K562 (cell line): ENCODE results near the gene PTOV1. TPM values are rescaled to one million over a fixed set of nuclear protein-coding genes. Genes with fewer than 3 reads are reported as not detected.

Experiments used
- DDX20 ChIP-seq: fragments of 450-650 bp; IDR thresholded peaks from 2 replicates; pipeline ENCODE4 v1.6.1; 2016; ENCODE audit warnings: missing genetic modification characterization, low read depth, mild to moderate bottlenecking, missing compliant biosample characterization, moderate library complexity
- ERF ChIP-seq: fragments of 450-650 bp; formaldehyde crosslinking; IDR thresholded peaks from 2 replicates; pipeline ENCODE4 v1.4.0; 2020; ENCODE audit warnings: mild to moderate bottlenecking, mixed read lengths
- JUN ChIP-seq, 2 experiments: sonication (generic) in 1 of 2; formaldehyde crosslinking in 1 of 2; IDR thresholded peaks; 2 replicates each; pipeline versions ENCODE4 v1.6.1 to v1.8.0; 2012 to 2022; ENCODE audit warnings: borderline replicate concordance in 2 of 2, mild to moderate bottlenecking in 2 of 2, improper control_type of control experiment in 1 of 2, low read depth in 1 of 2, low read length in 1 of 2, missing genetic modification reagents in 1 of 2
- KAT7 ChIP-seq: sonication (generic); formaldehyde crosslinking; IDR thresholded peaks from 2 replicates; pipeline ENCODE4 v1.8.0; 2022; ENCODE audit warnings: missing genetic modification reagents, mild to moderate bottlenecking, borderline replicate concordance
- LCOR ChIP-seq: sonication (generic); formaldehyde crosslinking; IDR thresholded peaks from 2 replicates; pipeline ENCODE4 v1.8.0; 2022; ENCODE audit warnings: mild to moderate bottlenecking, missing genetic modification reagents
- NCOA1 ChIP-seq: fragments of 450-650 bp; IDR thresholded peaks from 2 replicates; pipeline ENCODE4 v1.6.1; 2016; ENCODE audit warnings: low read depth
- NR2C2 ChIP-seq, 2 experiments: fragments of 200-800 bp in 1 of 2; sonication (Bioruptor generic) in 1 of 2; sonication (generic) in 1 of 2; formaldehyde crosslinking in 1 of 2; IDR thresholded peaks; 2 replicates each; pipeline versions ENCODE4 v1.6.1 to v1.8.0; 2016 to 2022; ENCODE audit warnings: mild to moderate bottlenecking in 1 of 2, missing compliant biosample characterization in 1 of 2, missing genetic modification characterization in 1 of 2, missing genetic modification reagents in 1 of 2
- PBX2 ChIP-seq, 2 experiments: IDR thresholded peaks in 1 of 2; conservative IDR thresholded peaks in 1 of 2; 2 replicates each; pipeline ENCODE4 v1.6.1; 2016; ENCODE audit warnings: low read depth in 2 of 2, mild to moderate bottlenecking in 1 of 2, missing compliant biosample characterization in 1 of 2, missing genetic modification characterization in 1 of 2, moderate library complexity in 1 of 2
- PHF21A ChIP-seq: fragments of 450-650 bp; IDR thresholded peaks from 2 replicates; pipeline ENCODE4 v1.6.1; 2017; ENCODE audit warnings: low read depth, borderline replicate concordance
- TCF3 ChIP-seq: sonication (generic); formaldehyde crosslinking; IDR thresholded peaks from 2 replicates; pipeline ENCODE4 v1.4.0; 2020; ENCODE audit warnings: mild to moderate bottlenecking, missing genetic modification reagents
- YY1 ChIP-seq, 3 experiments: IDR thresholded peaks; 2 replicates each; pipeline ENCODE4 v1.6.1; 2011; ENCODE audit warnings: low read length in 2 of 3, mild to moderate bottlenecking in 2 of 3, moderate library complexity in 2 of 3, borderline replicate concordance in 1 of 3, control low read depth in 1 of 3, low read depth in 1 of 3; ENCODE audit not compliant: insufficient read depth in 3 of 3, insufficient replicate concordance in 2 of 3, control insufficient read depth in 1 of 3, insufficient read length in 1 of 3; ENCODE audit errors: extremely low read depth in 1 of 3
- ZFP36 ChIP-seq: fragments of 150-350 bp; IDR thresholded peaks from 2 replicates; pipeline ENCODE4 v1.6.1; 2018; ENCODE audit warnings: low read length, low read depth; ENCODE audit not compliant: partially characterized antibody
- ZNF282 ChIP-seq: sonication (generic); formaldehyde crosslinking; IDR thresholded peaks from 2 replicates; pipeline ENCODE4 v1.8.1; 2023; ENCODE audit warnings: missing genetic modification reagents
- ZNF696 ChIP-seq: fragments of 250-450 bp; sonication (Bioruptor Pico); conservative IDR thresholded peaks from 2 replicates; pipeline ENCODE4 v1.4.0; 2020; ENCODE audit warnings: mild to moderate bottlenecking, moderate library complexity
- ZNF76 ChIP-seq: fragments of 250-450 bp; sonication (Bioruptor Pico); IDR thresholded peaks from 2 replicates; pipeline ENCODE4 v1.4.0; 2020; ENCODE audit warnings: mild to moderate bottlenecking, moderate library complexity, borderline replicate concordance
- polyA plus RNA-seq, 8 experiments: library from polyadenylated mRNA; depleted of rRNA in 4 of 8; stranded (reverse) in 5 of 8; unstranded in 3 of 8; fragments of >200 nt; fragmentation: Nextera tagmentation in 2 of 8; fragmentation: Illumina TruSeq in 1 of 8; extraction: Ambion mirVana in 2 of 8; extraction: Trizol in 1 of 8; gene quantifications; 2 replicates each; pipeline versions ENCODE4 v1.2.1 to v1.2.3, GENCODE V29; 2011 to 2014; ENCODE audit warnings: inconsistent platforms in 1 of 8, missing spikeins in 1 of 8
- total RNA-seq, 7 experiments: library from RNA; depleted of rRNA in 6 of 7; stranded (reverse); fragments of >200 nt in 6 of 7; fragmentation: Illumina TruSeq in 2 of 7; extraction: Trizol in 2 of 7; gene quantifications; 2 replicates each; pipeline versions ENCODE4 v1.2.1 to v1.2.3, GENCODE V29; 2011 to 2021; ENCODE audit warnings: low replicate concordance in 1 of 7
- TF ChIP-seq, protein P1 (sequence below), 2 experiments: fragments of 150-350 bp in 1 of 2; IDR thresholded peaks; 2 replicates each; pipeline ENCODE4 v1.6.1; 2012 to 2016; ENCODE audit warnings: low read depth in 2 of 2, low read length in 2 of 2, mild to moderate bottlenecking in 1 of 2, moderate library complexity in 1 of 2
- TF ChIP-seq, protein P2 (sequence below): sonication (generic); formaldehyde crosslinking; IDR thresholded peaks from 2 replicates; pipeline ENCODE4 v1.8.0; 2023; ENCODE audit warnings: mild to moderate bottlenecking, missing genetic modification reagents

The PTOV1 gene
- total and polyA plus RNA-seq, 9 of the 15 experiments (the other 6 are each of a cell fraction or from before 2014, with no cell fraction given): 4.9 to 169 (median 43.5) TPM

DNA sequence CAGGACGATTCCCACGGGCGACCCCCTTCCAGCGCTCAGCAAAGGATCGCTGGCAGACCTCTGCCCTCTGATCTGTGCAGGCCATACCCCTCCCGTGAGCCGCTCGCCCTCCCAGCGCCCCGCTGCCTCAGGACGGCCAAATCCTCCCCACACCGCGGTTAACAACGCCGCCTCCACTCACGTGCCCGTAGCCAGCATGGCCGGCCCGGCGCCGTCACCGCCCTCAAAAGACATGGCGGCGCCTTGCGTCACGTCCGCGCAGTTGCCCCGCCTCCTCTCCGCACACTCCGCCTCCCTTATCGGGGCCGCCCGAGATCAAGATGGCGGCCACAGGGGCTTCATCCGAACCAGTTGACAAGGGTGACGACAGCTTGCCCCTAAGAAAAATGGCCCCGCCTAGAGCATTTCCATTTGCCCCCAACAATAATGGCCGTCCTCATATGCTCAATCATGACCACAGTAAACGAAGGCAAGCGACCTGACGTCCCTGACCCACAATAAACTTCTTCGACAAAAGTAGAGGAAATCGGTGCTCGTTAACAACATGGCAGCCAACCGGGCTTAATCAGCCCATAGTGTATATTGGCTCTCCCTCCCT is 25.6 kb downstream of the PTOV1 start (continued):
- TF ChIP-seq, protein P1, sequence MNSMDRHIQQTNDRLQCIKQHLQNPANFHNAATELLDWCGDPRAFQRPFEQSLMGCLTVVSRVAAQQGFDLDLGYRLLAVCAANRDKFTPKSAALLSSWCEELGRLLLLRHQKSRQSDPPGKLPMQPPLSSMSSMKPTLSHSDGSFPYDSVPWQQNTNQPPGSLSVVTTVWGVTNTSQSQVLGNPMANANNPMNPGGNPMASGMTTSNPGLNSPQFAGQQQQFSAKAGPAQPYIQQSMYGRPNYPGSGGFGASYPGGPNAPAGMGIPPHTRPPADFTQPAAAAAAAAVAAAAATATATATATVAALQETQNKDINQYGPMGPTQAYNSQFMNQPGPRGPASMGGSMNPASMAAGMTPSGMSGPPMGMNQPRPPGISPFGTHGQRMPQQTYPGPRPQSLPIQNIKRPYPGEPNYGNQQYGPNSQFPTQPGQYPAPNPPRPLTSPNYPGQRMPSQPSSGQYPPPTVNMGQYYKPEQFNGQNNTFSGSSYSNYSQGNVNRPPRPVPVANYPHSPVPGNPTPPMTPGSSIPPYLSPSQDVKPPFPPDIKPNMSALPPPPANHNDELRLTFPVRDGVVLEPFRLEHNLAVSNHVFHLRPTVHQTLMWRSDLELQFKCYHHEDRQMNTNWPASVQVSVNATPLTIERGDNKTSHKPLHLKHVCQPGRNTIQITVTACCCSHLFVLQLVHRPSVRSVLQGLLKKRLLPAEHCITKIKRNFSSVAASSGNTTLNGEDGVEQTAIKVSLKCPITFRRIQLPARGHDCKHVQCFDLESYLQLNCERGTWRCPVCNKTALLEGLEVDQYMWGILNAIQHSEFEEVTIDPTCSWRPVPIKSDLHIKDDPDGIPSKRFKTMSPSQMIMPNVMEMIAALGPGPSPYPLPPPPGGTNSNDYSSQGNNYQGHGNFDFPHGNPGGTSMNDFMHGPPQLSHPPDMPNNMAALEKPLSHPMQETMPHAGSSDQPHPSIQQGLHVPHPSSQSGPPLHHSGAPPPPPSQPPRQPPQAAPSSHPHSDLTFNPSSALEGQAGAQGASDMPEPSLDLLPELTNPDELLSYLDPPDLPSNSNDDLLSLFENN (IDR thresholded peaks at IDR 0.05; ENCODE audit: low read depth in 2 of 2, low read length in 2 of 2): no peak
- no peak for TF ChIP-seq PHF21A
- TF ChIP-seq LCOR (CRISPR knock-in tag): no peak
- TF ChIP-seq ZNF76: peak; percentile 33; the same call in 1 of the 2 replicates
- TF ChIP-seq ERF: no peak; the same call in 1 of the 2 replicates
- peak; percentile 75 for TF ChIP-seq JUN (IDR thresholded peaks at IDR 0.05; ENCODE audit: borderline replicate concordance, low read depth, low read length)
- 0 out of 2 replicates have a peak, but pooled peaks have one; percentile 12 for TF ChIP-seq JUN (CRISPR knock-in tag; IDR thresholded peaks at IDR 0.05; ENCODE audit: borderline replicate concordance)
- no peak for TF ChIP-seq NCOA1
- TF ChIP-seq, protein P2, sequence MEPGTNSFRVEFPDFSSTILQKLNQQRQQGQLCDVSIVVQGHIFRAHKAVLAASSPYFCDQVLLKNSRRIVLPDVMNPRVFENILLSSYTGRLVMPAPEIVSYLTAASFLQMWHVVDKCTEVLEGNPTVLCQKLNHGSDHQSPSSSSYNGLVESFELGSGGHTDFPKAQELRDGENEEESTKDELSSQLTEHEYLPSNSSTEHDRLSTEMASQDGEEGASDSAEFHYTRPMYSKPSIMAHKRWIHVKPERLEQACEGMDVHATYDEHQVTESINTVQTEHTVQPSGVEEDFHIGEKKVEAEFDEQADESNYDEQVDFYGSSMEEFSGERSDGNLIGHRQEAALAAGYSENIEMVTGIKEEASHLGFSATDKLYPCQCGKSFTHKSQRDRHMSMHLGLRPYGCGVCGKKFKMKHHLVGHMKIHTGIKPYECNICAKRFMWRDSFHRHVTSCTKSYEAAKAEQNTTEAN (CRISPR knock-in tag): no peak
- no peak for TF ChIP-seq DDX20 (tag)
- no peak for TF ChIP-seq PBX2 (CRISPR knock-in tag; IDR thresholded peaks at IDR 0.05; ENCODE audit: low read depth)
- peak; percentile 80 for TF ChIP-seq PBX2 (tag; conservative IDR thresholded peaks at IDR 0.05; ENCODE audit: low read depth)
- TF ChIP-seq ZNF282 (CRISPR knock-in tag): no peak
- TF ChIP-seq ZNF696 (CRISPR knock-in tag): no peak
- no peak for TF ChIP-seq ZFP36
- peak; percentile 82; the same call in 1 of the 2 replicates for TF ChIP-seq NR2C2 (CRISPR knock-in tag; IDR thresholded peaks at IDR 0.05)
- TF ChIP-seq NR2C2 (tag; IDR thresholded peaks at IDR 0.05): no peak
- TF ChIP-seq TCF3 (CRISPR knock-in tag): no peak
- no peak for TF ChIP-seq KAT7 (CRISPR knock-in tag)
- TF ChIP-seq YY1 (IDR thresholded peaks at IDR 0.05; ENCODE audit: borderline replicate concordance in 1 of 3, control insufficient read depth in 1 of 3, extremely low read depth in 1 of 3, insufficient read depth in 3 of 3, insufficient read length in 1 of 3, insufficient replicate concordance in 2 of 3, low read depth in 1 of 3, low read length in 2 of 3): peak; percentile 99 to 100 (median 99)
